Measurements from ENCODE around the gene DOK6.
"Not testable (repeated sequence)": the region's sequence is repeated elsewhere in the genome, so short reads cannot be mapped to it uniquely, and the experiment has no call there.

The DOK6 gene

GRCh38 chr18:69400253-69400975 lies at the start of gene DOK6:
Gene DOK6, plus strand, starts transcription at chr18:69400888.
- DNase-seq, result peak; percentile 61

GRCh38 chr18:69353023-69353422 lies 47.7 kb upstream of the DOK6 start:
- no peak for DNase-seq

- no peak for DNase-seq
Observed at GRCh38 chr18:69357590-69357989, 43.1 kb upstream of the DOK6 start.

- DNase-seq, result no peak
Observed at GRCh38 chr18:69358212-69358895, 42.3 kb upstream of the DOK6 start.

GRCh38 chr18:69359768-69360167 lies 40.9 kb upstream of the DOK6 start:
- not testable (repeated sequence) for DNase-seq

- DNase-seq, result no peak
Observed at GRCh38 chr18:69364930-69365329, 35.8 kb upstream of the DOK6 start.

GRCh38 chr18:69365658-69366057 lies 35.0 kb upstream of the DOK6 start:
- DNase-seq, result no peak

GRCh38 chr18:69367104-69367503 lies 33.6 kb upstream of the DOK6 start:
- no peak for DNase-seq

- no peak for DNase-seq
Observed at GRCh38 chr18:69371729-69372128, 29.0 kb upstream of the DOK6 start.

GRCh38 chr18:69380324-69380723 lies 20.4 kb upstream of the DOK6 start:
- DNase-seq, result no peak

- peak; percentile 8 for DNase-seq
Observed at GRCh38 chr18:69383186-69383585, 17.5 kb upstream of the DOK6 start.

- no peak for DNase-seq
Observed at GRCh38 chr18:69387186-69387585, 13.5 kb upstream of the DOK6 start.

- no peak for DNase-seq
Observed at GRCh38 chr18:69388222-69388621, 12.5 kb upstream of the DOK6 start.

GRCh38 chr18:69397096-69397495 lies 3.6 kb upstream of the DOK6 start:
- DNase-seq, result peak; percentile 20

- no peak for DNase-seq
Observed at GRCh38 chr18:69399253-69399652, 1.4 kb upstream of the DOK6 start.

- DNase-seq, result peak; percentile 16
Observed at GRCh38 chr18:69400976-69401225, 213 bp downstream of the DOK6 start.

- peak; percentile 1 for DNase-seq
Observed at GRCh38 chr18:69401226-69401971, 711 bp downstream of the DOK6 start.

GRCh38 chr18:69401972-69402532 lies 1.4 kb downstream of the DOK6 start:
- DNase-seq, result no peak

GRCh38 chr18:69402533-69402989 lies 1.9 kb downstream of the DOK6 start:
- DNase-seq, result no peak

- DNase-seq, result no peak
Observed at GRCh38 chr18:69408522-69408921, 7.8 kb downstream of the DOK6 start.

- no peak for DNase-seq
Observed at GRCh38 chr18:69411199-69411598, 10.5 kb downstream of the DOK6 start.

- no peak for DNase-seq
Observed at GRCh38 chr18:69414184-69414583, 13.5 kb downstream of the DOK6 start.

- DNase-seq, result no peak
Observed at GRCh38 chr18:69432847-69433246, 32.2 kb downstream of the DOK6 start.

- no peak for DNase-seq
Observed at GRCh38 chr18:69435000-69435399, 34.3 kb downstream of the DOK6 start.

Data from HCEC 1CT (cell line).